ENCODE results near the gene LZTFL1. TPM values are rescaled to one million over a fixed set of nuclear protein-coding genes. Genes with fewer than 3 reads are reported as not detected.

The LZTFL1 gene
- total RNA-seq, 1 experiment from 2014 or later, result 10.6 TPM

DNA sequence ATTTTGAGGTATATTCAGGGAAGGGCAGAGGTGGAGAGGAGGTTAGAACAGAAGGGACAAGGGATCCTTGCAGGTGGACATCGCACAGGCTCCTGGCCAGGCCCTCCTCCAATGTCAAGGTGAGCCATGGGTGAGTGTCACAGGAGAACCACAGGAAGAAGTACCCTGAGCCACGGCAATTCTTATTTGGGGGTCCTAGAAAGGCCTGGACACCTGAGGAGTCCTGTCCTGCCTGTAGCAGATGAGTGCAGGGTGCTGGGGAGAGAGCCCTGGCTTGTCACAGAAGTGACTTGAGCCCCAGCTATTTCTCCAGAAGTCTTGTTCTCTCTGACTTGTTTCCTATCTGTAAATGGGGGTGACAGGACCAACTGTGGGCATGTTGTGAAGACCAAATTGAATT, 49.9 kb downstream of the LZTFL1 start:
- intact Hi-C loops (cut with micrococcal nuclease; ENCODE audit: unreplicated experiment), result no loop called here
- Histone ChIP-seq H3K9me3 (ENCODE audit: low read depth, low read length, poor library complexity, severe bottlenecking) (no peaks in the 10 kb centered on the region), H3K36me3 (ENCODE audit: insufficient read depth, low read length, poor library complexity, severe bottlenecking) (no peaks in the 10 kb centered on the region), H3K4me3 (ENCODE audit: low read depth, low read length, poor library complexity, severe bottlenecking) (no peak overlapping the region), H3K27me3 (replicated peaks; ENCODE audit: insufficient read depth, low read depth, low read length, poor library complexity) (peaks cover 24% of the 10 kb centered on the region), H3K27ac (ENCODE audit: low read depth, low read length, poor library complexity, severe bottlenecking) (no peak overlapping the region), H3K4me1 (ENCODE audit: insufficient read depth, low read length, poor library complexity, severe bottlenecking) (no peaks in the 10 kb centered on the region)
- TF ChIP-seq EZH2 (IDR thresholded peaks at IDR 0.05; ENCODE audit: borderline replicate concordance, low read depth, low read length, poor library complexity, severe bottlenecking), result no peak
- TF ChIP-seq, protein P1, sequence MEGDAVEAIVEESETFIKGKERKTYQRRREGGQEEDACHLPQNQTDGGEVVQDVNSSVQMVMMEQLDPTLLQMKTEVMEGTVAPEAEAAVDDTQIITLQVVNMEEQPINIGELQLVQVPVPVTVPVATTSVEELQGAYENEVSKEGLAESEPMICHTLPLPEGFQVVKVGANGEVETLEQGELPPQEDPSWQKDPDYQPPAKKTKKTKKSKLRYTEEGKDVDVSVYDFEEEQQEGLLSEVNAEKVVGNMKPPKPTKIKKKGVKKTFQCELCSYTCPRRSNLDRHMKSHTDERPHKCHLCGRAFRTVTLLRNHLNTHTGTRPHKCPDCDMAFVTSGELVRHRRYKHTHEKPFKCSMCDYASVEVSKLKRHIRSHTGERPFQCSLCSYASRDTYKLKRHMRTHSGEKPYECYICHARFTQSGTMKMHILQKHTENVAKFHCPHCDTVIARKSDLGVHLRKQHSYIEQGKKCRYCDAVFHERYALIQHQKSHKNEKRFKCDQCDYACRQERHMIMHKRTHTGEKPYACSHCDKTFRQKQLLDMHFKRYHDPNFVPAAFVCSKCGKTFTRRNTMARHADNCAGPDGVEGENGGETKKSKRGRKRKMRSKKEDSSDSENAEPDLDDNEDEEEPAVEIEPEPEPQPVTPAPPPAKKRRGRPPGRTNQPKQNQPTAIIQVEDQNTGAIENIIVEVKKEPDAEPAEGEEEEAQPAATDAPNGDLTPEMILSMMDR (conservative IDR thresholded peaks at IDR 0.05; ENCODE audit: low read depth, low read length), result no peak
- POLR2A ChIA-PET (ENCODE audit: low non-redundant PET), result no interaction called here
- no peak for DNase-seq (ENCODE audit: low spot score)
- CTCF ChIA-PET, result no interaction called here
- BruUV-seq (replicated peaks), result no TSS peak

DNA sequence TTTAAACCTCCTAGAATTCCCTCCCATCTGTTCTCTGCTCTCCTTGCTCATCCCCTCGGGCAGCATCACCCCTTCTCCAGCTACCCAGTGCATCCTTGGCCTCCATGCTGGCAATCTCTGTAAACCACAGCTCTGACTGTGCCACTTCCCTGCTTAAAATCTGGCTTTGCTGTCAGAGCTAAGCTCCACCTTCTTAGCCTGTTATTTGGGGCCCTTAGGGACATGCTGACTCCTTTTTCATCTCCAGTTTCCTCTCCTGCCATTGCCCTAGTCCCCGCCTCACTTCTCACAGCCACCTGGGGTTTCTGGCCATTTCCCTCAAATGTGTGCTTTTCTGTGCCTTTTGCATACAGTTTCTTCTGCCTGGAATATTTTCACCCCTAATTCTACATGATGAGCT, 51.3 kb downstream of the LZTFL1 start:
- CTCF ChIA-PET, result no interaction called here
- H3K4me1 ChIP-seq (ENCODE audit: insufficient read depth, low read length, poor library complexity, severe bottlenecking), result no peaks in the 10 kb centered on the region
- intact Hi-C loops (cut with micrococcal nuclease; ENCODE audit: unreplicated experiment), result no loop called here
- POLR2A ChIA-PET (ENCODE audit: low non-redundant PET), result no interaction called here
- H3K4me3 ChIP-seq (ENCODE audit: low read depth, low read length, poor library complexity, severe bottlenecking), result no peak overlapping the region
- no peak for DNase-seq (ENCODE audit: low spot score)
- no peaks in the 10 kb centered on the region for H3K9me3 ChIP-seq (ENCODE audit: low read depth, low read length, poor library complexity, severe bottlenecking)
- BruUV-seq (replicated peaks), result no TSS peak
- no peaks in the 10 kb centered on the region for H3K36me3 ChIP-seq (ENCODE audit: insufficient read depth, low read length, poor library complexity, severe bottlenecking)
- no peak overlapping the region for H3K27ac ChIP-seq (ENCODE audit: low read depth, low read length, poor library complexity, severe bottlenecking)
- TF ChIP-seq, protein P1 (conservative IDR thresholded peaks at IDR 0.05; ENCODE audit: low read depth, low read length), result no peak
- no peak for TF ChIP-seq EZH2 (IDR thresholded peaks at IDR 0.05; ENCODE audit: borderline replicate concordance, low read depth, low read length, poor library complexity, severe bottlenecking)
- peaks cover 13% of the 10 kb centered on the region for H3K27me3 ChIP-seq (replicated peaks; ENCODE audit: insufficient read depth, low read depth, low read length, poor library complexity)

GRCh38 chr3:45789235-45789812, 52.6 kb downstream of the LZTFL1 start:
- no peaks in the 10 kb centered on the region for H3K27me3 ChIP-seq (replicated peaks; ENCODE audit: insufficient read depth, low read depth, low read length, poor library complexity)
- TF ChIP-seq, protein P1 (conservative IDR thresholded peaks at IDR 0.05; ENCODE audit: low read depth, low read length), result no peak
- TF ChIP-seq EZH2 (IDR thresholded peaks at IDR 0.05; ENCODE audit: borderline replicate concordance, low read depth, low read length, poor library complexity, severe bottlenecking), result no peak
- intact Hi-C loops (cut with micrococcal nuclease; ENCODE audit: unreplicated experiment), result no loop called here
- no peaks in the 10 kb centered on the region for H3K36me3 ChIP-seq (ENCODE audit: insufficient read depth, low read length, poor library complexity, severe bottlenecking)
- BruUV-seq (replicated peaks), result no TSS peak
- POLR2A ChIA-PET (ENCODE audit: low non-redundant PET), result no interaction called here
- no peaks in the 10 kb centered on the region for H3K4me1 ChIP-seq (ENCODE audit: insufficient read depth, low read length, poor library complexity, severe bottlenecking)
- no peak for DNase-seq (ENCODE audit: low spot score)
- no peaks in the 10 kb centered on the region for H3K9me3 ChIP-seq (ENCODE audit: low read depth, low read length, poor library complexity, severe bottlenecking)
- H3K27ac ChIP-seq (ENCODE audit: low read depth, low read length, poor library complexity, severe bottlenecking), result no peak overlapping the region
- CTCF ChIA-PET, result no interaction called here
- H3K4me3 ChIP-seq (ENCODE audit: low read depth, low read length, poor library complexity, severe bottlenecking), result no peak overlapping the region
